HCEC 1CT (cell line): ENCODE data around the gene RPS19.
A peak's percentile ranks its signal among the peaks of the same experiment; 100 is the strongest.
"Not testable (repeated sequence)": the region's sequence is repeated elsewhere in the genome, so short reads cannot be mapped to it uniquely, and the experiment has no call there.

Experiments used
- DNase-seq: peaks from one replicate; pipeline ENCODE4 v3.0.0-alpha.2; 2017

Gene RPS19

DNA sequence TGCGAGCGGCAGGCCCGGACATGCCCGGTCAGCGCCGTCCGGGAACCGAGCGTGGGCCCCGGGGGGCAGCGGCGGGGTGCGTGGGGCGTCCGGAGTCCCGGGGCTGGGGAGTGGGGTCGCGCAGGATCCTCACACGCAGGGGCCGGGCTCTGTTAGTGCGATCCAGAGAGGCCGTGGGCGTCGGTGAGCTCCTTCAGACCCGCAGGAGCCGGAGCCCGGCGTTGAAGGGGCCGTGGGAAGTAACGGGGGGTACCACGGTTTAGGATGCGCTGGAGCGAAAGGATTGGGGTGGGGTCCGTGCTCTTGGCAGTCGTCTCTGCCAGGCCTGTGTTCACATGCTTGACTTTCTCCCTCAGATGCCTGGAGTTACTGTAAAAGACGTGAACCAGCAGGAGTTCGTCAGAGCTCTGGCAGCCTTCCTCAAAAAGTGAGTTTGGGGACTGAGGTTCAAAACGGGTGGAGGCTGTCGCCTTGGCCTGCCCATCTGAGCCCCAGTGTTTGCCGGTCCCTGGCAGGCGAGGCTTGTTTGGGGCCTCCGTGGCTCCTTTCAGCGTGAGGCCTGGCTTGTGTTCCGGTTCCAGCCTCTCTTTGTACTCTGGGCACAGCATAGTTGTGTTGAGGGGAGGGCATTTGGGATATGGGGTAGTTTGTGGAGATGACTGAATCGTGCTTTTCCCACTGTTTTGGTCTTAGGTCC, 512 bp downstream of the RPS19 start:
- no peak for DNase-seq

- DNase-seq, result no peak
Measured at GRCh38 chr19:41861116-41861768, 1.2 kb downstream of the RPS19 start.

DNA sequence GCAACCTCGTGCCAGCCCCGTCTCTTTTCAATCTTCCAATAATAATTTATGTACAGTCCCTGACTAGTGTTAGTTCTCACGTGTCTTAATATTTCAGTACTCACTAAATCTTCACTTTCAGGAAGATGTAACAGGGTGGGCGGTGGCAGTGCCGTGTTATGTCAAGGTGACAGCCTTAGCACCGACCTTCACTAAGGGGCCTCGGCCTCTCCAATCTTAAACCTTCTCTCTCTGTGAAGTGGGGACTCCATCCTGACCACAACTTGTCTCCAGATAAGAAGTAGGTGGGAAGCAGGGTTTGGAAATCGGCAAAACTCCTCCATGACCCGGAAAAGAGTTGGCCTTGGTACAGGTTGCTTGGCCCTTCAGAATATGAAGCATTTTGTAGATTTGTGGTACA, 1.8 kb downstream of the RPS19 start:
- no peak for DNase-seq

GRCh38 chr19:41862445-41862986, 2.5 kb downstream of the RPS19 start:
- DNase-seq, result no peak

GRCh38 chr19:41863209-41863931, 3.3 kb downstream of the RPS19 start:
- DNase-seq, result no peak

- no peak for DNase-seq
Measured at GRCh38 chr19:41864374-41864773, 4.3 kb downstream of the RPS19 start.

- DNase-seq, result no peak
Measured at GRCh38 chr19:41866284-41866683, 6.2 kb downstream of the RPS19 start.

- DNase-seq, result no peak
Measured at GRCh38 chr19:41868120-41868988, 8.3 kb downstream of the RPS19 start.

- DNase-seq, result no peak
Measured at GRCh38 chr19:41868989-41869300, 8.9 kb downstream of the RPS19 start.

DNA sequence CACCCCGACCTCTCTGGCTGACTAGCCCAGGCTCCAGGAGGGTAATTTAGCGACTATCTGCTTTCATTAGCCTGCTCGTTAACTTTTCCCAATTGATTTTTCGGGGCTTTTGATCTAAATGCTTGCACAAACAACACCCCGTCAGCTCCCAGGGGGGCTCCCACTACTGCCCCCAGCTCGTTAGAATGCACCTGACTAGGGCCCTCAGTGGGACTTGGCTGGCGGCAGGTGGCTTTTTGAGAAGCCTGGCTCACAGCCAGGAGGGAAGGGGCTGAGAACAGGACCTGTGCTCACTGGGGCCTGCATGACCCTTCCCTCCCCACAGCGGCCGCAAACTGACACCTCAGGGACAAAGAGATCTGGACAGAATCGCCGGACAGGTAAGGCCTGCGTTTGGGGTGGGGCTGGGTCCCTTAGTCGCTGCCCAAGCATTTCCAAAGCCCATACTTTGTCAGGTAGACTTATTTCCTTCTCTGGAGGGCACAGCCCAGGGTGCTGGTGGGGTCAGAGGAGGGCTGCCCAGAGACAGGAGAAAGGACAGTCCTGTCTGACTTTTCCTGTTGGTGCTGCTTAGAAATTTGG, 9.4 kb downstream of the RPS19 start:
- DNase-seq, result no peak

DNA sequence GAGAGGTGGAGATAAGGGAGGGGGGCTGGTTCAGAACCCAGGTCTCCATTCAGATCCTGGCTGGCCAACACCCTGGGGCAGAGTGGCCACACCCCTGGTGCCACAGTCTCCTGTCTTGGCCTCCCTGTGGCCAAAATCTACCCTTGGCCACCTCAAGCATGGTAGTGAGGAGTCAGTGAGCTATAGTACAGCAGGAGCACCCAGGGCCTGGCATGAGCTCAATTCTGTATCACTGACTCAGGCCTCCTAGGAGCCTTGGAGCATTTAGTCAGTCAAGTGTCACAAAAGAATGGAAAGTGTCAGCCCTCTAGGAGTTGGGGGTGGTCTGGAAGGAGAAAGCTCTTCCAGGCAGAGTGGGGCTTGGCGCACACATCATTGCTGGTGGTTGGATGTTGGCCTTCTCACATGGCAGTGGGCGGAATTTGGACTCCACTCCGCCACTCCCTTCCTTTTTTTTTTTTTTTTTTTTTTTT, 10.4 kb downstream of the RPS19 start:
- peak; percentile 28 for DNase-seq

- peak; percentile 20 for DNase-seq
Measured at GRCh38 chr19:41871573-41872383, 11.7 kb downstream of the RPS19 start.

GRCh38 chr19:41872384-41872774, 12.3 kb downstream of the RPS19 start:
- peak; percentile 15 for DNase-seq

DNA sequence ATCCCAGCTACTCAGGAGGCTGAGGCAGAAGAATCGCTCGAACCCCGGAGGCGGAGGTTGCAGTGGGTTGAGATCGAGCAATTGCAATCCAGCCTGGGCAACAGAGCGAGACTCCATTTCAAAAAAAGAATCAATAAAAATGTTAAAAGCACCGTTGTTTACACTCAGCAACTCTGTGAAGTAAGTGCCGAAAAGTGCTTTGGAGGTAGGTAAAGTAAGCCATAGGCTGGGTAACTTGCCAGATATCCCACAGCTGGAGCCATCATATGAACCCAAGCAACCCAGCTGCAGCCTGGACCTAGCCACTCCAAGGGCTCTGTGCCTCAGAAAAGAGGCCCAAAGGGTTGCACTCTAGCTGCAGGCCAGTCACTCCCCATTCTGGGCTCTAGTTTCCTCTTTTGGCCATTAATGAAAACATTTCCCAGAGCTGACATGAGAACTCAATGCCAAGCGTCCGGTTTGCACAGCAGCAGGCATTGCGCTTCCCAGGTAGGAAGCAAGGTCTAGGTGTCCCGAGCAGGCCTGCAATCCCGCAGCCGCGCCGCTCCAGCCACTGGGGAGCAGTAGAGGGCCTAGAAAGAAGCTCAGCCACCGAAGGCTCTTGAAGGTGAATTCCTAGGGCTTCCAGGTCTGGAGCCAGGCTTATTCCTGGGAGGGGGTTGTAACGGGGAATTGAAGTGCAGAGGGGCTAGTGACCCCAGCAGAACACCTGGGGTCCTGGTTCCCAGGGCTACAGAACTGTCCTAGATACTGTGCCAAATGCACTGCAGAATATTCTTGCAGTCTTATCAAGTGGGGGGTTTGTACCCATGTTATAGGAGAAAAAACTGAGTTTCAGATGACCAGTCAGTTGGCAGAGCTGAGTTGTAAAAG, 13.0 kb downstream of the RPS19 start:
- DNase-seq, result peak; percentile 58

- not testable (repeated sequence) for DNase-seq
Measured at GRCh38 chr19:41875973-41876372, 15.9 kb downstream of the RPS19 start.

- no peak for DNase-seq
Measured at GRCh38 chr19:41876847-41877832, 17.1 kb downstream of the RPS19 start, which contains the start of gene CD79A. Gene CD79A (plus strand): TSS chr19:41877279. CDS start chr19:41877305, 26 bp downstream.

GRCh38 chr19:41877916-41878905, 18.2 kb downstream of the RPS19 start:
- DNase-seq, result no peak

- no peak for DNase-seq
Measured at GRCh38 chr19:41879080-41879479, 19.0 kb downstream of the RPS19 start.
